HG03558 (cell line): Measurements from ENCODE around the gene HOMER3.
"Not testable (repeated sequence)": the region's sequence is repeated elsewhere in the genome, so short reads cannot be mapped to it uniquely, and the experiment has no call there.

Experiments
- ATAC-seq: cut with Tn5 transposase; IDR thresholded peaks from one replicate; pipeline ENCODE4 v1.9.1; 2021; ENCODE audit warnings: moderate number of reproducible peaks; ENCODE audit not compliant: unreplicated experiment; ENCODE audit errors: extremely low read depth

Gene HOMER3

DNA sequence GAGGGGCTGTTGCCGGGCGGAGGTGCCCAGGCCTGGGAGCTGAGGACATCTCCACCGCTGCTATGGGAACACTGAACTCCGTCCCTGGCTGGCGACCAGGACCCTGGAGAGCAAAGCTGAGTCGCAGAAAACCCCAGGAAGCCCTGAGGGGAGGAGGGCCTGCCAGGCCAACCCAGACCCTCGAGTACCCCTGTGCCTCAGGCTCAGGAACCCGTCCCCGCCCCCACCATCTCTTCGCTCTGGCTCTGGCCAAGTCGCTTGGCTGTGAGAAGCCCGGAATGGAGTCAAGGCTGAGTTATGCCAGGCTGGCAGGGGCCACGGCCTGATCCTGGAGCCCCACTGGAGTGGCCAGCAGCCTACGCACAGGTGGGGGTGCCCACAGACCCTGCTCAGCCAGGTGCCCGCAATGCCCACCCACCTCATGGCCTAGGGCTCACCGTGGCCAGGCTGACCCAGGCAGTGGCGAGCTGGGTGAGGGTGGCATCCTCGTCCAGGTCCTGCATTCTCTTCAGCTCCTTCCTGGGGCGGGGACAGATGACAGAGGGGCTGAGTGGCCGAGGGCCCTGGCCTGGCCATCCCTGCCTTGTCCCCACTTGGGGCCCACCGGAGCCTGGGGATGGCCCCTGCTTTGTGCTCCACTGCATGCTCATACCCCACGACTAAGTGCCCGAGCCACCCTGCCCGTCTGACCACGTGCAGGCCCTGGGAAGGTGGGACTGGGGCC, 36.5 kb downstream of the HOMER3 start:
- ATAC-seq, result no peak

DNA sequence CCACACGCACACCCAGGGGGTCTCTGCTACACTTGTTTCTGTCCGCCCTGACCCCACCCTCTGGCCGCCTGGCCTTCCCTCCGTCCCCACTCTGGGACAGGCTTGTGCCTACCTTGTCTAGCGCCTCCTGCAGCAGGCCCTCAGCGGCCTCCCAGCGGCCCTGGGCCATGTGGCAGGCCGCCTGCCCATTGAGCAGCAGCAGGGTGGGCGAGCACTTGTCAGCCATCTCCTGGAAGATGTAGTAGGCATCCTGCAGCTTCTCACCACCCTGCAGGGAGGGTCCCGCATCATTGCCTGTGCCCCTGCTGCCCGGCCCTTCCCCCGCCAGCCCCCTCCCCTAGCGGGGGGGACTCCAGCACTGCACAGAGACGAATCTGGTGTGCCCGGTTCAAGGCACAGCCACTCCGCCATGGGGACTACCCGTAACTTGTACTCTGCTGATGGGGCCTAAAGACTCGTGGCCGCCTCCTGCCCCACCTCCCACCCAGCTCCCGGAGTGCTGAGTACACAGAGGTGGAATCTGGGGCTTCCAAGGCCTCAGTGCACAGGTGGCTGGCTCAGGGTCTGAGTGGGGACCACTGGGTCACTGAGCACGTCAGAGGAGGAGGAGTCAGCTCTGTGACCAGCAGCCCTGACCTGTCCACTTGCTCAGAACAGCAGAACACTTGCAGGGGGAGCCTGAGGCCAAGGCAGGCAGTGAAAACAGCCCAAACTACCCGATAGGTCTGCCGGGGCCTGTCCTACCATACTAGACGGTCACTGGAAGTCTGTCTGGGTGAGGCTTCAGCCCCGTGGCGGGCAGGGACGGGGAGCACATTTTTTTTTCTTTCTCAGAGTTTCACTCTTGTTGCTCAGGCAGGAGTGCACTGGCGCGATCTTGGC, 37.6 kb downstream of the HOMER3 start:
- no peak for ATAC-seq

DNA sequence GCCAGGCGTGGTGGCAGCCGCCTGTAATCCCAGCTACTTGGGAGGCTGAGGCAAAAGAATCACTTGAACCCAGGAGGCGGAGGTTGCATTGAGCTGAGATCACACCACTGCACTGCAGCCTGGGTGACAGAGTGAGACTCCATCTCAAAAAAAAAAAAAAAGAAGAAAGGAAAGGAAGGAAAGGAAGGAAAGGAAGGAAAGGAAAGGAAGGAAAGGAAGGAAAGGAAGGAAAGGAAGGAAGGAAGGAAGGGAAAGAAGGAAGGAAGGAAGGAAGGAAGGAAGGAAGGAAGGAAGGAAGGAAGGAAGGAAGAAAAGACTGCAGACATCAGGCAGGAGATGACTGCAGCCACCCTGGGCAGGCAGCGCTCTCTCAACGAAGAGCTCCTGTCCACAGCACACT, 38.5 kb downstream of the HOMER3 start:
- not testable (repeated sequence) for ATAC-seq

DNA sequence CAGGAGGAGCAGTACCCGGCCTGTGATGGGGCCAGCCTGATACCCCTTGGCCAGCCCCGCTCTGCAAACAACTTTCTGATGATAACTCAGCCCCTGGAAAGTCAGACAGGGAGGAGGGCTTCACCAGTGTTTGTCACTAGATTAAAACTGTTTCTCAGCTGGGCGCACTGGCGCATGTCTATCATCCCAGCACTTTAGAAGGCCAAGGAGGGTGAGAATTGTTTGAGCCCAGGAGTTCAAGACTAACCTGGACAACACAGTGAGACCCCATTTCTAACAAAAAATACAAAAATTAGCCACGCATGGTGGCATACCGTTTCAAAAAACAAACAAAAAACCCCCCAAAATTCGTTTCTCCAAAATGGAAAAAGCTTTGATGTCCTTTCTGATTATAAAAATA, 39.5 kb downstream of the HOMER3 start:
- ATAC-seq, result no peak

DNA sequence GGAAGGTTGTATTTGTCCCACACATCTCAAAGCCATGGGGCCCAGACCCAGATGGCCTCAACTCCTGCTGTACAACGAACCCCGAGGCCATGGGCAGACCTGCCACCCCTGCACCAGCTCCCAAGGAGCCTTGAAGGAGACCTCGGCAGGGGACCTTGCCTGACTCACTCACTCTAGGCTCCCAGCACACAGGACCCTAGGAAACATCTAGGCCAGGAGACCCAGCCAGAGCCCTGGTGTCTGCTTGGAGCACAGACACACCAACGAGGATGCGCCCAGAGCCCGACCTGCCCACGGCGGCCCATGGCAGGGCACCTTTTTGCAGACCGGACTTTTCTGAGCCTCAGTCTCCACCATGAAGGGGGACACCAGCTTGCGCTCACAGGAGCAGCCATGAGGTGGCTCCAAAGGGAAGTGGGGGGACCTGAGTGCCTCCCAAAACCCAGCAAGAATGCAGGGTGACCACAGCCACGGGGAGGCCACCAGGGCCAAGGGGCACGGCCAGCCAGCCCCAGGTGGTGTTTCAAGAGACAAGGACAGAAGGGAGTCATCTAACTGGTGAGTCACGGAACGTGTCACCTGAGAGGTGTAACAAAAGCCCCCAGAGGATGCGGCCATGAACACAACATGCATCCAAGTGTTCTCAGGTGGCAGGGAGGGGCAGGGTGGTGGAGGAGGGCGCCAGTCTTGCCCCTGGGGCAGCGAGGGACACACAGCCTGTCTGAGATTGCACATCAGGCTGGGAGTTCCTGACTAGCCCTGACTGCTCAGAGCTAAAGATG, 40.1 kb downstream of the HOMER3 start:
- no peak for ATAC-seq

DNA sequence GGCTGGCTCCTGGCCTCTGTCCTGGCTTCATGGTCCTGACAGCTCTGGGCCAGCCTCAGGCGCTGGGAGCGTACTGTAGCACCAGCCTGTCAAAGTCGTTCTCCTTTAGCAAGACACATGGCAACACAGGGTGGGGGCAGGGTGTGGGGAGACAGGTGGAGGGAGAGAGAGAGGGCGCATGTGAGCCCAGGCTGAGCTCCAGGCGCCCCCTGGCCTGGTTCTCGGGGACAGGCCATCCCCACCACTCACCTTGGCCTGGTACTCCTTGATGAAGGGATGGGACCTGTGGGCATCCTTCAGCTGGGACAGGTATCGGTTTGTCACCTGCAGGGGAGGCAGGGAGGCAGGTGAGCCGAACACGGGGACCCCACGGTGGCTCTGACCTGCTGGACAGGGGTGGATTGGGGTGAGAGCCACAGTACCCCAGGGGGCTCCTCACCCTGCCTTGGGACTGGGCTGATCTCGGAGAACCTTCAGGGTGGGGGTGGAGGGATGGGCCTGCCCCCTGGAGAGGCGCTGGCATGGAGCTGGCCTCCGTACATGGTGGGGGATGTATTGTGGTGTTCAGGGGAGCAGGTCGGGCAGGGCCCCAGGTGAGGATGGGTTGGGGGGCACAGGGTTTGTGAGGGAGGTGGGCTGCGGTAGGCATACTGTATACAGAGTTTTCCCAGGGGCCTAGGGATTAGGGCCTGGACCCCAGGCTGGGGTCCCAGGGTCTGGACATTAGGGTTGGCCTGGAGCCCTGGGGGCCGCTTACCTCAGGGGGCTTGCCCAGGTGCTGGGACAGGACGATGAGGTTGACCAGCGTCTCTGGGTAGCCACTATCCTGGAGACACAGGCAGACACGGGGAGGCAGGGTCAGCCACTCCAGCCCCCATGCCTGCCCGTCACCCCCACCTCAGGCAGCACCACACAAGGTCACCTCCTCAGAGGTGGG, 41.1 kb downstream of the HOMER3 start:
- no peak for ATAC-seq

DNA sequence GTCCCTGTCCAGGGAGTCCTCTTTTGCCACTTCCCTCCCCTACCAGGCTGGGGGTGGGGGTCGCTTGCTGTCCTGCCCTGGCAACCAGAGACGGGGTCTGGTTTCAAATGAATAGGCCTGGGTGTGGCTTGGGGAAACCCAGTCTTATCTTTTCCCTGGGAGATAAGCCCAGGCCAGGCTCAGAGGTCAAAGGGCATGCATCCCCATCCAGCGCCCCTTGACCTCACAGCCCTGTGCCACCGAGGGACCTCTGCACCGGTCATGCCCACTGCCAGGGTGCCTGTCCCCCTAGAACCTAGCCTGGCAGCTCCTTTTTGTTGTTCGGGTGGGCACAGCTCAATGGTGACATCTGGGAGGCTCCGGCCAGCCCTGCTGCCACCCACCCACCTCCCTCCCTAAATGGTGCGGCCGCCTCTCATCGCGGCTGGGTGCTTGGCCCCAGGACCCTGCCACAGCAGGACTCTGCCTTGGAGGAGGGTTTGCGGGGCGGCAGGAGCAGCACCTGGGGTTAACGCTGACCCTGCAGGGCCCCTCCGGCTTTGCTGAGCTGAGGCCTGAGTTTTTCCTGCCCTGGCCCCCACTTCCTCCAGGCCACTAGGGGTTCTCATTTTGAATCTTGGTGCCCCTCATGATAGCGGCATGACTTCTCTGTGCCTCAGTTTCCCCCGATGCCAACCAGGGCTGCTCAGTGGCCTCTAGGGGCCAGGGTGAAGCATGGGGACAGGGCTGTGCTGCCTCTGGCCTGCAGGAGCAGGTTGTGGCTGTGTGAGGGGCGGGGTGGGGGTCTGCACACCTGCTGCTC, 42.2 kb downstream of the HOMER3 start:
- ATAC-seq, result no peak

DNA sequence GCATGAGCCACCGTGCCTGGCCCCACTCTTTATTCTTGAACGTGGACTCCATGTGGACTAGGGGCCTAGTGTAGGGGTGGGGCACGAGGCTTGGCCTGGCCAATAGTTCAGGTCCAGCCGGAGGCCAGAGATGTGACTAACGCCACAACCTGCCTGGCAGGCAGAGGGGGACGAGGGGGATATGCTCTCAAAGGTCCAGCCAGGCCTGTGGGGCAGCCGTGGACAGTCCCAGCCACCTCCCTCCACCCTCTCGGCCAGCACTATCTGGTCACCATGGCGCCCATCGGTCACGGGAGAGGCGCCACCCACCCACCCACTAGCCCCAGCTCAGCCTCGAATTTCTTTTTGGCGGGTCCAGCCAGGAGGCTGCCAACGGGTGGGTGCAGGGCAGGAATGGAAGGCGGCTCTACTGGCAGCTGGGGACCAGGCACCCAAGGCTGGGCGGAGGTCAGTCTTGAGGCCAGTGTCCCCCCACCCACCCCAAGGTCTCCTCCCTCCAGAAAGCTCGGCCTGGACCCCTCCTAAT, 42.9 kb downstream of the HOMER3 start:
- no peak for ATAC-seq

DNA sequence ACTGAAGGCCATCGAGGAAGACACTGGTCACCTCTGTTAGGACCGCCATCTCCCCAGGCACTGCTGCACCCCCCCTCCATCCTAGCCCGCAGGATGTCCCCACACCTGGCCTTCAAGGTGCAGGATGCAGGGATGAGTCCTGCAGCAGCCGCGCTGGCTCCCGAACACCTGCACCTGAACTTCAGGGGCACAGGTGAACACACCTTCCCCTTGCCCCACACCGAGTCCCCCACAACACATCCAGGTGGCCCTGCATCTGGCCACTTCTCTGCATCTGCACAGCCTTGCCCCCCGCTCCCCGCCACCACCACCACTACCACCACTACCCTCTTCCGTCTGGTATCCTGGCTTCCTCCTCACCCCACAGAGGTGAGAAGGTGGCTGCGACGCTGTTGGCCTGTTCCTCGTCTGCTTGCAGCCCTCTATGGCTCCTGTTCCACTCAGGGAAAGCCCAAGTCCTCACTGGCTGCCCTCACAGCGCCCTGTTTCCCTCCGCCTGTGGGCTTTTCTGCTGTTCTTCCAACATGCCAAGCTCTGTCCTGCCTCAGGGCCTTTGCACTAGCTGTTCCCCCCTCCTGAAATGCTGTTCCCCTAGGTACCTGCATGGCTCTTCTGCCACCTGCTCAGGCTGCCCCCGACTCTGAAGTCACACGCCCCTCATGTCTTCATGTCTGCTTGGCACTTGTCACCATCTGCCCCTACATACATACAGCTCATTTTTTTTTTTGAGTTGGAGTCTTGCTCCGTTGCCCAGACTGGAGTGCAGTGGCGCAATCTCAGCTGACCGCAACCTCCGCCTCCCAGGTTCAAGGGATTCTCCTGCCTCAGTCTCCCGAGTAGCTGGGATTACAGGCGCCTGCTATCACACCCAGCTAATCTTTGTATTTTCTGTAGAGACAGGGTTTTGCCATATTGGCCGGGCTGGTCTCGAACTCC, 43.7 kb downstream of the HOMER3 start:
- no peak for ATAC-seq

DNA sequence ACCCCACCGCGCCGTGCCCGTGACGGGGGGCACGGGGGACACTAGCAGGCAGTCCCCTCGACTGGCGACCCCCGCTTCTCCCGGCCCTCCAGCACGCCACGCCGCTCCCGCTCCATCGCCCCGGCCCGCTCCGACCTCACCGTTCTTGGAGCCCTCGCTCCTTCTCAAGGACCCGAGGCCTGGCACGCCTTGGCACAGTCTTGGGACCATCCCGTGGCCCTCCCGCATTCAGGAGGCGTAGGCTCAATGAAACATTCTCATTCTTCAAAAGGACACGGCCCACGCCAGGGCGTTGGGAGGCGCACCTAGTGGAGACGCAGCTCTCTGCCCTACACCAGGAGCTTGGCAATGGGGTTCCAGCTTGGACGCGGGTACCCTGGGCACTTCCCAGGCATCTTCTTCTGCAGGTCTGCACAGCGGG, 44.6 kb downstream of the HOMER3 start:
- no peak for ATAC-seq

DNA sequence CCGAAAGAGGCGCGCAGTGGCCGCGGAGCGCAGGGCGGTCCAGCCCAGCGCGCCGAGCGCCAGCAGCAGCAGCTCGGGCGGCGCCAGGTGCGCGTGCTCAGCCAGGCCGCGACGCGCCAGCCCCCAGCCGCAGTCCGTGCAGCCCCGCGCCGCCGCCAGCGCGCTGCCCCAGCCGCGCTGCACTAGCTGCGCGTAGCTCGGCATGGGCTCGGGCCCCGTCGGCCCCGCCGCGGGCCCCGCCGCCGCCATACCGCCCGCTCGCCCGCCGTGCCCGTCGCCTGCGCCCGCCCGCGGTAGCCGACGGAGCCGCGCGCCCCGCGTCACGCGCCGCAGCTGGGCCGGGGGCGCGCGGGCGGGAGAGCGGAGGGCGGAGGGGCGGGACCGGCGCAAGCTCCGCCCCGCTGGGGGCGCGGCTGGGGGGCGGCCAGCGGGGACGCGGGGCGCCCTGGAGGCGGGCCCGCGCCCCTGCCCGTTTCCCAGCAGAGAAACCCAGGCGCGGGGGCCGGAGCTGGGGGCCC, 45.1 kb downstream of the HOMER3 start, which contains the start of gene CERS1:
Gene CERS1 (minus strand): TSS at position 335 of the 518 bp plus-strand sequence. CDS start 86 bp downstream, at position 249.
- ATAC-seq, result no peak

DNA sequence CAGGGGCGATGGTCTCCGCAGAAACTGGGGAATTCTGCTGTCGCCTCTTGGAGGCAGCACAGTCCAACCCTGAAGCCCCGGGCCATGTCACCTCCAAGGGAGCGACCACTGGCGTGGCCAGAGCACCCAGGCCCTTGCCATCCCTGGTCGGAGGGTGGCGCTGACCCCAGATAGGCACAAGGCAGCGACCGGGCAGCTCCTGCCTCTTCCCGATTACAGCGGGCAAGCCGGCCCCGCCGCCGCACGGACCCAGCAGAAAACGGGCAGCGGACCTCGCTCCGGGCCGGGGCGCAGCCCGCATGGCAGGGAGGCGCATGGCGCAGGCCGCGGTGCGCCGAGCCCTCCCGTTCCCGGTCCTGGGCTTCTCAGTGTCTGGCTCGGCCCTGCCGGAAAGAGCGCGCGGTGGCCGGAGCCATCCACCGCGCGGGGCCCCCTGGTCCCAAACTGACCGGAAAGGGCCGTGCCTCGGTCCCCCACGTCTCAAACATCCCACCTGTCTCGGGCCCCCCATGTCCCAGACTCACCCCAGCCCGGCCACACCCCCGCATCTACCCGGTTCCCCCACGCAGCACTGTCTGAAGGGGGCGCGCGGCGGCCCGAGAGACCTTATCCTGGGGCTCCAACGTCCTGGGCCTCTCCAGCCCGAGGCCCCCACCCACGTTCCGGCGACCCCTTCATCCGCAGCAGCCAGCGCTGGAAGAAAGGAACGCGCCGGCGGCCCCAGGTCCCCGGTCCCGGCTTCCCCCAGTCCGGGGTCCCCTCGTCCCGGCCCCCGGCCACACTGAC, 45.8 kb downstream of the HOMER3 start:
- no peak for ATAC-seq

DNA sequence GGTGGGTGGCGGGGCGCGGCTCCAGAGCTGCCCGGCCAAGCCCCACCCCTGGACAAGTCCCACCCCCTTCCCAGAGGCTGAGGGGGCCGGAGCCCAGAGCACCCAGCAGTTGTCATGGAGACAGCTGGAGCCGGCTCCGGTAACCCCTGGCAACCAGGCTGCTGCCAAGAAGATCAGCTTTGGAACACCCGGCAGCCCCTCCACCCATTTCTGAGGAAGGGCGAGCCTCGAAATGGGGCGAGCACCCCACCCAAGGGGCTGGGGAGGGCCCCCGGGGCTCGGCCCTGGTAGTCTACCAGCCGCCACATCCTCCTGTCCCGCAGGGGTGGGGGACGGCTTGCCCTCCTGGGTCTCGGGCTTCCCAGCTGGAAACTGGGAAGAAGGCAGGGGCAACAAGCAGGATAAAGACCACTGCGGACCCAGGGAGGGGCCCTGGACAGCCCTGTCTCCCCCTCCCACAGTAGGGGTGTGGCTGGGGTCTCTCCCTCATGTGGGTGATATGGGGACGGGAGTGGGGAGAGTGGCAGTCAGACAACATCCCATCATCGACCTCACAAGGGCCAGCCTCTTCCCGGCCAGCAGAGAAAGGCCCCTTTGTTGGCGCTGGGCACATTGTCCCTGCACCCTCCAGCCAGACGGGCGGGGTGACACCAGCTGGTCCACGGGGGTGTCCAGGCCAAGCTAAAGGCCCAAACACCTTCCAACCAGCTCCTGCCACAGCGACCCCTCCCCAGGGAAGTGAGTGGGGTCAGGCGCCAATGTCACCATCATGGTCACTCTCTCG, 46.6 kb downstream of the HOMER3 start:
- ATAC-seq, result no peak

DNA sequence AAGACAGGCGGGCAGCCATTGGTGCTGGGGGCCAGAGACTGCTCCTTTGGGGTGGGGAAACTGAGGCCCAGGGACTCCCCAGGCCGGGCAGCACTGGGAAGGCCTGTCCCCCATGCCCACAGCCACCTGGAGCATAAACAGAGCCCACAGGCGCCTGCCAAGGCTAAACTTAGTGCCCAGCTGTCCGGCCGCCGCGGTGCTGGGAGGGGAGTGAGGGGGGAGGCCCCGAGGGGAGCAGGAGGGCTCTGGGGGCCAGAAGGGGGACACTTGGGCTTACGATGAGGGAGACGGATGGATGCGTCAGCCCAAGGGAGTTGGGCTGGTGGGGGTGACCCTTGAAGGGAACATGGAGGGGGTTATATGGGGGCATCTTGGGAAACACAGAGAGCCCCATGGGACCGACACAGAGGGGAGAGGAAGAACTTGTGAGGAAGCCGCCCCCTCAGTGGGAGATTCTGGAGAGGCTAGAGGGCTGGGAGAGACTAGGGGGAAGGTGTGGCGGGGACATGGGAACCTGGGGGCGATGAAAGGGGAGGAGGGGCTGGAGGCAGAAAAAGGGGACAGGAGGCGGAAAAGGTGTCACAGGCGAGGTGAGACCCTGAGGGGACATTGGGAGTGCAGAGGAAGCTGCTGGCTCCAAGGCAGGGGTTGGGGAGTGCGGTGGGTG, 47.3 kb downstream of the HOMER3 start:
- ATAC-seq, result no peak
